T47D (cell line): Measurements from ENCODE around the gene PCP4L1.

Experiments
- DNase-seq, 2 experiments: peaks; one replicate each; pipeline versions ENCODE4 v3.0.0 to v3.0.0-alpha.2; 2011 to 2012; ENCODE audit warnings: low read depth in 1 of 2, low spot score in 1 of 2
- JUND ChIP-seq: IDR thresholded peaks from 2 replicates; pipeline ENCODE4 v1.6.1; 2012; ENCODE audit warnings: low read depth
- in situ Hi-C: cut with HindIII; loops from 2 replicates; pipeline ENCODE4 v1.10.0; 2016; ENCODE audit warnings: low sequenced_read_pairs, low pct_unique_long_range_greater_than_20kb

Gene PCP4L1

GRCh38 chr1:161324020-161324419 lies 65.5 kb downstream of the PCP4L1 start:
- no peak for DNase-seq
- no peak for TF ChIP-seq JUND
- in situ Hi-C loops, result no loop called here

GRCh38 chr1:161330346-161330745 lies 71.8 kb downstream of the PCP4L1 start:
- no peak for DNase-seq
- TF ChIP-seq JUND, result no peak
- in situ Hi-C loops, result no loop called here

GRCh38 chr1:161333166-161333565 lies 74.6 kb downstream of the PCP4L1 start:
- TF ChIP-seq JUND, result no peak
- in situ Hi-C loops, result no loop called here
- DNase-seq, result no peak
